ENCODE measurements around the gene TRMT13.
A peak's percentile ranks its signal among the peaks of the same experiment; 100 is the strongest.

TRMT13 gene
- 9.9 to 30.6 reads per million in 2 donors for total RNA-seq

- peak; percentile 90 for DNase-seq
These were observed at the start of gene TRMT13, which contains the start of gene SASS6 for GRCh38 chr1:100132566-100133477. TRMT13 (plus strand) TSS chr1:100133163; CDS start chr1:100133169, 6 bp downstream. SASS6 (minus strand) TSS chr1:100132930; CDS start chr1:100132814, 116 bp downstream.

- DNase-seq, result no peak
These were observed 45.6 kb upstream of the TRMT13 start for GRCh38 chr1:100087396-100087795.

DNA sequence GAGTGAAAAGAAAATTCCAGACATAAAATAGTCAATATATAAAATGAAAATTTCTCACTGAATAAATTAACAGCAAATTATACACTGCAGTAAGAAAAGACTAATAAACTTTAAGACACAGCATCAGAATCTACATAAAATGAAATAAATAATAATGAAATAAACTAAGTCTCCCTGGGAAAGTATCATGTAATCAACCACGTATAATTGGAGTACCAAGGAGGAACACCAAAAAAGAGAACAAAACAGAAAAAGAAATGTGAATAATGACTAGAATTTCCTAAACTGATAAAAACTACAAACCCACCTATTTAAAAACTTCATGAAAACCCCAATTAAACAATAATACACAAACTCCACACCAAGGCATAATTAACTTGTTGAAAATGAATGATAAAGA is 43.9 kb upstream of the TRMT13 start:
- no peak for DNase-seq

DNA sequence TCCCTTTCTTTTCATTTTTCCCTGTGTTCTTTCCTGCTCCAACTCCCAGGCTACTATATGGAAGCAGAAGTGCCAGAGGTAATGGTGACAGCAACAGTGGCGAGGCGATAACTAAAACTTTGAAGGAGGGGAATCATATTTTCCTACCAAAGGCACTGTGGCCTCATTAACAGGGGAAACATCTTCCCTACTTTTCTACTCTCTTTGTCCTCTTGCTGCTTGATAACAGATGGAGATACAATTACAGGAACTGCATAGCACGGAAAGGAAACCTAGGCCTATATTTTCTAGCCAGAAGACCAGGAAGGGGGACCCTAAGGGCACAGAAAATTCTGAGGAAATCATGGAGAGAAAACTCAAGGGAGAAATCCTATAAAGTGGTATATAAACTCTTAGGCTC is 42.5 kb upstream of the TRMT13 start:
- no peak for DNase-seq

- DNase-seq, result no peak
These were observed 32.8 kb upstream of the TRMT13 start for GRCh38 chr1:100100202-100100601.

GRCh38 chr1:100101564-100101963 is 31.4 kb upstream of the TRMT13 start:
- DNase-seq, result no peak

- no peak for DNase-seq
These were observed 25.3 kb upstream of the TRMT13 start for GRCh38 chr1:100107696-100108095.

DNA sequence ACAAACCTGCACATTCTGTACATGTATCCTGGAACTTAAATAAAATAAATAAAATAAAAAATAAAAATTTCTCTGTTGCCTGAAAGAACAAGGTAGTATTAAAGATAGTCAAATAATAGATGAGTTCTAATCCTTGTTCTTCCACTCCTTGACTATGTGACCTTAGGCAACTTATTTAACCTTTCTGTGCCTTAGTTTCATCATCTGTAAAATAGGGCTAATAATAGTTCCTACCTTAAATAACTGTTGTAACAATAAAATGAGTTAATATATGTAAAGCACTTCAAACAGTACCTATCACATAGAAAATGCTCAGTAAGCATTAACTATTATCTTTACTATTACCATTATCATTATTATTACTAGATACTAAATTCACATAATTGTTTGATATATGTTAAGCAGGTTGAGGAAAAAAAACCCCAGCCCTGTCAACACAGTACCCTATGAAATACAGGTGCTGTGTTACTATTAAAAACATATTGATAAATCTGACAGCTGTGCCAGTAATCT is 23.4 kb upstream of the TRMT13 start:
- DNase-seq, result no peak

DNA sequence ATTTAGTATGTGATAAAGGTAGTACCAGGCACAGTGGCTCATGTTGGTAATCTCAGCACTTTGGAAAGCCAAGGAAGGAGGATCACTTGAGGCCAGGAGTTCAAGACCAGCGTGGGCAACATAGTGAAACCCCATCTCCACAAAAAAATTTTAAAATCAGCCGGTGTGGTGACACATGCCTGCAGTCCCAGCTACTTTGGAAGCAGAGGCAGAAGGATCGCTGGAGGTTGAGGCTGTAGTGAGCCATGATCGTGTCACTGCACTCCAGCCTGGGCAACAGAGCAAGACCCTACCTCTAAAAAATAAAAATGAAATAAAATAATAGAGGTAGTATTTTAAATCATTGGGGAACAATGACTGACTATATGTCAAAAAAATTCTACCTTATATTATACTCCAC is 17.4 kb upstream of the TRMT13 start:
- DNase-seq, result no peak

DNA sequence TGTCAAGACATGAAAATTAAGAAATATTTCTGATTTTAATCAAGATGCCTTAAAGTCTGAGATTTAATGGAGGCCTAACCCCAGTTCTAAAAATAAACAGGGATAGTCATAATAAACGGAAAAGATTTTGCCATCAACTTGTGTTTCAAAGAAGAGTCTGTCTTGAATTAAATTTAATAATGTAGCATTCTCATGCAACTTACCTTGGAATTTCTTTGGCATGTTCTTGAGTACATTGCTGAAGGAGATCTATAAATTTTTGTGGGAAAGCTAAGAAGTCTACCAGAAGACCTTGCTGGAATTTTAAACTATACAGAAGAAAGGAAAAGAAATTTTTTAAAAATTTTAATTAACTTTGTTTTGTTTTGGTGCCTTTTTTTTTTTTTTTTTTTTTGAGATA is 10.8 kb upstream of the TRMT13 start:
- no peak for DNase-seq

DNA sequence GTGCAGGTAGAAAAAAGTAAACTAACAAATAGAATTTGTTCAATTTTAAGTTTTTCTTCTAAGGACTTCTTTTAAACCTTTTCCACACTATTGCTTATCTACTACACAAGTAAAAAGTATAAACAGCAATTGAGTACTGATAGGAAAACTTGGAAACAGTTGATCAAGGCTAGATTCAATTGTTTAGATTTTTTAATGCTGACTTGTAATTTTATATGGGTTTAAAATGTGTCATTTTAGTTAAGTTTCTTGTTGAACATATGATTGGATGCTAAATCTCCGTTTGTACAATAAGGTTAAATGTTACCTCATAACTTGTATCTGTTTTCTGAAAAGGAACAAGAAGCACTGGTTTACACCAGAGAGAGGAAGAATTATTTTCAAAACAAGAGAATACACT is 5.7 kb upstream of the TRMT13 start:
- DNase-seq, result no peak

- no peak for DNase-seq
These were observed 2.3 kb upstream of the TRMT13 start for GRCh38 chr1:100130552-100131077.

- no peak for DNase-seq
These were observed 1.3 kb upstream of the TRMT13 start for GRCh38 chr1:100131623-100132022.

- DNase-seq, result no peak
These were observed 1.9 kb downstream of the TRMT13 start for GRCh38 chr1:100134872-100135271.

DNA sequence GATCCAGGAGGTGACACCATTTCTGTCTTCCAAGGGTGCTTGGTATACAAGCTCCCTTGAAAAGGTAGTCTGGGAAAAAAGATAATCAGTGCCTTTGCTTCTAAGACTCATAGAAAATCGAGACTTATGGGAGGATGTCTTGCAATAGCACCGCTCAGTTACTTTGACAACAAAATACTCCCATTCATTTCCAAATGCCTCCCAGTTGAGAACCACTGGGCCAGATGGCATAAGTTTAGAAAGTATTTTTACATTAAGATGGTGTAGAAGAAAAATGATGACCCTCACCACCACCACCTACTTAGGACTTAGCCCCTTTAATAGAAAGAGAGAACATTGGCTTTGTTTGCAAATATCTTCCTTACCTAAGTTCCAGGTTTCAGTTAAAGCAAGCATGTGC is 4.6 kb downstream of the TRMT13 start:
- DNase-seq, result no peak

DNA sequence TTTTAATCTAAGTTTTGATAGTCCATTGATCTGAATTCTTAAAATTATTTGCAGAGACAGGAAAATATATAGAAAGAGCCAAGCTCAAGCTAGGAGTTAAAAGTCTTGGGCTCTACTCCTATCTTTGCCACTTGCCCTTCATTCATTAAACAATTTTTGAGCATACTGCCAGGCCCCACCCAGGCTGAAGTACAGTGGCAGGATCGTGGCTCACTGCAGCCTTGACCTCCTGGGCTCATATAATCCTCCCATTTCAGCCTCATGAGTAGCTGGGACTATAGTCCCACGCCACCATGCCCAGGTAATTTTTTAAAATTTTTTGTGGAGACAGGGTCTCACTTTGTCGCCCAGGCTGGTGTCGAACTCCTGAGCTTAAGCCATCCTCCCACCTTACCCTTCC is 8.2 kb downstream of the TRMT13 start:
- no peak for DNase-seq

- no peak for DNase-seq
These were observed 9.4 kb downstream of the TRMT13 start for GRCh38 chr1:100142343-100142742.

DNA sequence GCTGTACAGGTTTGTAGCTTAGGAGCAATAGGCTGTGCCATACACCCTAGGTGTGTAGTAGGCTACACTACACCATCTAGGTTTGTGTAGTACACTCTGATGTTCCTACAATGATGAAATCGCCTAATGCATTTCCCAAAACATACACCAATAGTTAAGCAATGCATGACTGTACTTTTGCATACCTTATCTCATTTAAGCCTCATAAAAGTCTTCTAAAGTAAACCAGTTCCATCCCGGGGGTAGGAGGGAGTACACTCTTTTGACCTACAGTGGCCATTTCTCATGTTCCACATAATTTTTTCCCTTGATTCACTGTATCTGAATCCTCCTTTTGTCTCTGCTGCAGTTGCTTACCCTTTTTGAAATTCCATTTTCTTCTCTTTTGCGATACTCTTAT is 12.2 kb downstream of the TRMT13 start:
- no peak for DNase-seq

- no peak for DNase-seq
These were observed 14.0 kb downstream of the TRMT13 start for GRCh38 chr1:100146958-100147357.

GRCh38 chr1:100147875-100148274 is 14.9 kb downstream of the TRMT13 start:
- no peak for DNase-seq

DNA sequence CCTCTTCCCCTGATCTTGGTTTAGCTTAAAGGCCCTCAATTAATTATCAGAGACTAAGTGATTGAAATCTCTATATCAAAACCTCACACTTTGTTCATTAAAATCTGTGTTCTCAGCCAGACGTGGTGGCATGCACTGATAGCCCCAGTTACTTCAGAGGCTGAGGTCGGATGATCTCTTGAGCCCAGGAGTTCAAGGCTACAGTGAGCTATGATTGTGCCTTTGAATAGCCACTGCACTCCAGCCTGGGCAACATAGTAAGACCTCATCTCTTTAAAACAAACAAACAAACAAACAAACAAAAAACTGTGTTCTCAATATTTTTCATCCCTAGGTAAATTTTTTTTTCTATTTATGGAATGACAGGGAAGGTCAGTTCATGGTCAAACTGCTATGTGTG is 18.7 kb downstream of the TRMT13 start:
- no peak for DNase-seq

DNA sequence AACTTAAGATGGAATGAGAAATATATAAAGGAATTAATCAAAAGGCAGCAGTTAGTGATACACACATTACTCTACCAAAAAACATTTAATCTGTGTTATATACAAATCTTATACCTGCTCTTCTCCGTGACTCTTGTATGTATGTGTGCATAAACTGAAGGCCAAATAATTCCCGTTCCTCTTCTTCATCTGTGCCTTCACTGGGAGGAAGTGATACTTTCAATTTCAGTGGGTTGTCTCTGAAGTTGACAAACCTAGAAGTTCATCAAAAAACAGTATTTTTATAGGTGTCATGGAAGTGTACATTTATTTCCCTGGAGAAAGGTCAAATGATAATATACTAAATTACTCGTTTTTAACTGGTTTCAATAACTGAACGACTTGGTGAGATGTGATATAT is 19.3 kb downstream of the TRMT13 start:
- no peak for DNase-seq

GRCh38 chr1:100162881-100163280 is 29.9 kb downstream of the TRMT13 start:
- DNase-seq, result no peak

DNA sequence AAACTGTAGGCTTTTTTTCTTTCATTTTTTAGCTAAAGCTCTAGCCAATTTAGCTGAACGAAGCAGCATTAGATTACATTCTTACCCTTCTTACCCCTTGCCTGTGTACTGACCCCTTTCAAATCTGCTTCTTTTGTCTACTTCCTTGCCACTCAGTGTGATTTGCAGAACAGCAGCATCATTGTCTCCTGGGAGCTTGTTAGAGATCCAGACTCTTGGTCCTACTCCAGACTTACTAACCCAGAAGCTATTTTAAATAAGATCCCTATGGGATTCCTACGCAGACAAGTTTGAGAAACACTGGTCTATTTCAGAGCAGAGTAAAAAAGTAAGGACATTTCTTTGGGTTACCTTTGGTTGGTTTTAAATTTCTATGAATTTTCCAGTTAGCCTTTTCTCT is 31.3 kb downstream of the TRMT13 start:
- DNase-seq, result no peak
